Effector memory CD4-positive, alpha-beta T cell (primary cell): ENCODE results near the gene VCL.
A peak's percentile ranks its signal among the peaks of the same experiment; 100 is the strongest.

Experiments
- DNase-seq, 3 donors: peaks; one replicate each; pipeline ENCODE4 v3.0.0-alpha.2; 2020
- H3K27ac ChIP-seq: 2 replicates; pipeline ENCODE4 v1.7.0; 2013; ENCODE audit warnings: mild to moderate bottlenecking, low read length, moderate library complexity; ENCODE audit not compliant: insufficient read depth, poor library complexity, severe bottlenecking
- H3K27me3 ChIP-seq: replicated peaks from 2 replicates; pipeline ENCODE4 v1.7.0; 2013; ENCODE audit warnings: mild to moderate bottlenecking, low read length; ENCODE audit not compliant: insufficient read depth, control insufficient read depth, poor library complexity, severe bottlenecking
- H3K36me3 ChIP-seq: 2 replicates; pipeline ENCODE4 v1.7.0; 2013; ENCODE audit warnings: mild to moderate bottlenecking, low read length, moderate library complexity; ENCODE audit not compliant: control insufficient read depth, insufficient read depth
- H3K4me1 ChIP-seq: 2 replicates; pipeline ENCODE4 v1.7.0; 2013; ENCODE audit warnings: low read length, mild to moderate bottlenecking; ENCODE audit not compliant: control insufficient read depth, insufficient read depth, poor library complexity, severe bottlenecking
- H3K4me3 ChIP-seq: 2 replicates; pipeline ENCODE4 v1.7.0; 2013; ENCODE audit warnings: low read length, low read depth, mild to moderate bottlenecking; ENCODE audit not compliant: insufficient read depth, poor library complexity, severe bottlenecking
- H3K9me3 ChIP-seq: 2 replicates; pipeline ENCODE4 v1.7.0; 2013; ENCODE audit warnings: mild to moderate bottlenecking, low read length, moderate library complexity; ENCODE audit not compliant: control insufficient read depth

Gene VCL

DNA sequence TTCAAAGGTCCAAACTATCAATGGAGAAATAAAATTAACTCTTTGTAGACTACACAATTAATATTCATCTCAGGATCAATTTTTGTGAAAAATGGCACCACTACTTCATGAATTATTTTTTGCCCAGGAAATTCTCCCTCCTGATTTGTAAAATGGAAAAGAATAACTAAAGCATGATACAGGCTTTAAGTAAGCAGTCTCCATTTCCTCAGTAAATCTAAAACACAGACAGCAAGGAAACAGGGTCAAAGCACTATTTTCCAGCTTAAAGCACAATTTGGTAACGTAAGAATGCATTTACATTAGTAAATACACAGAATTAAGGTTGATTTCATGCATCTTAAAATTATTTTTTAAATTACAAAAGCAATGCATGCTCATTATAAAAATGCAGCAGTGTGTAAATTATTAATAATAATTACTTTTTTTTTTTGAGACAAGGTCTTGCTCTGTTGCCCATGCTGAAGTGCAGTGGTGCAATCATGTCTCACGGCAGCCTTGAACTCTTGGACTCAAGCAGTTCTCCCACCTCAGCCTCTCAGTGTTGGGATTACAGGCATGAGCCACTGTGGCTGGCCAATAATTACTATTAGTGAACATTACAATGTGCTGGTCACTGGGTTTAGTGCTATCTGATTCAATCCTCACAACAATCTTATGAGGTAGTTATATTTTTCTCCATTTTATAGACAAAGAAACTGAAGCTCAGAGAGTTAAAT lies 26.1 kb upstream of the VCL start:
- no peak for DNase-seq
- Histone ChIP-seq H3K9me3 (no peaks in the 10 kb centered on the region), H3K4me3 (no peak overlapping the region), H3K27ac (no peak overlapping the region), H3K4me1 (peaks cover 4% of the 10 kb centered on the region), H3K36me3 (no peaks in the 10 kb centered on the region), H3K27me3 (no peaks in the 10 kb centered on the region)

DNA sequence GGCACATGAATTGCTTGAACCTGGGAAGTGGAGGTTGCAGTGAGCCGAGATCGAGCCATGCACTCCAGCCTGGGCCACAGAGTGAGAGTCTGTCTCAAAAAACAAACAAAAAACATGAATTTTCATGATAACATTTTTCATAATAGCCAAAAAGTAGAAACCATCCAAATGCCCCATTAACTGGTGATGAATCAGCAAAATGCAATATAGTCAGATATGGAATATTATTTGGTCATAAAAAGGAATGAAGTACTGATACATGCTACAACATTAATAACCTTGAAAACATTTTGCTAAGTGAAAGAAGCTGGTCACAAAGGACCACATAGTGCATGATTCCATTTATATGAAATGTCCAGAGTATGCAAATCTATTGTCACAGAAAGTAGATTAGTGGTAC lies 24.5 kb upstream of the VCL start:
- no peak overlapping the region for H3K27ac ChIP-seq
- no peaks in the 10 kb centered on the region for H3K36me3 ChIP-seq
- no peaks in the 10 kb centered on the region for H3K27me3 ChIP-seq
- H3K4me1 ChIP-seq: peaks cover 4% of the 10 kb centered on the region
- DNase-seq: no peak
- no peak overlapping the region for H3K4me3 ChIP-seq
- no peaks in the 10 kb centered on the region for H3K9me3 ChIP-seq

DNA sequence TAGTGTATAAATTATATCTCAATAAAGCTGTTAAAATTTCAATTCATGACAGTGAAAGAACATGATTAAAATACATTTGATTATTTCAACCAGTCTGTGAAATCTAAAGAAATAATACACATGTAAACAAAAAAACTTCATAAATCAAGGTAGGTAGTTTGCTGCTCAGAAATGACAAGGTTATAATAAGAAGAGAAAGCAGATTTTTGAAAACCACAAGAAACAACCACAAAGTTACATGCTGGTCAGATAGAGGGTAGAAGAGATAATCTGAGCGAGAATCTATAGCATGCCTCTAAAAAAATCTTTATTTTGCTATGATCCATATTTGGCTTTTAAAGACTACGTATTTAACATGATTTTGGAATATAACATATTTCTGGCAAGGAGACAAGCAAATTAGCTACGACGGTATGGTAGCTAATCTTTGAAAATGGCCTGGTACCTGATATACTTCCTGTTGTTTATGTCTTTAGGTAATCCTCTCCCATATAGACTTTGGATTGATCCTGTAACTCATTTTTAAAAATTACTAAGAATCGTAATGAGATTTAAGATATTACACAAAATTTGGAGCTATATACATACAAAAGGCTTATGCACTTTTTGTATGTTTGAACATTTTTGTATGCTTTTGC lies 23.5 kb upstream of the VCL start:
- Histone ChIP-seq H3K4me3 (no peak overlapping the region), H3K4me1 (peaks cover 4% of the 10 kb centered on the region), H3K27ac (peak overlapping the region; percentile 39), H3K27me3 (no peaks in the 10 kb centered on the region), H3K36me3 (no peaks in the 10 kb centered on the region), H3K9me3 (no peaks in the 10 kb centered on the region)
- no peak for DNase-seq

- Histone ChIP-seq H3K36me3 (no peaks in the 10 kb centered on the region), H3K27me3 (no peaks in the 10 kb centered on the region), H3K4me3 (no peak overlapping the region), H3K4me1 (peaks cover 4% of the 10 kb centered on the region), H3K9me3 (no peaks in the 10 kb centered on the region), H3K27ac (no peak overlapping the region)
- DNase-seq: no peak
Observed at GRCh38 chr10:73975388-73975787, 22.5 kb upstream of the VCL start.

GRCh38 chr10:73979141-73979808 lies 18.6 kb upstream of the VCL start:
- DNase-seq: no peak
- Histone ChIP-seq H3K36me3 (no peaks in the 10 kb centered on the region), H3K9me3 (no peaks in the 10 kb centered on the region), H3K27me3 (no peaks in the 10 kb centered on the region), H3K4me1 (peaks cover 4% of the 10 kb centered on the region), H3K27ac (no peak overlapping the region), H3K4me3 (no peak overlapping the region)

DNA sequence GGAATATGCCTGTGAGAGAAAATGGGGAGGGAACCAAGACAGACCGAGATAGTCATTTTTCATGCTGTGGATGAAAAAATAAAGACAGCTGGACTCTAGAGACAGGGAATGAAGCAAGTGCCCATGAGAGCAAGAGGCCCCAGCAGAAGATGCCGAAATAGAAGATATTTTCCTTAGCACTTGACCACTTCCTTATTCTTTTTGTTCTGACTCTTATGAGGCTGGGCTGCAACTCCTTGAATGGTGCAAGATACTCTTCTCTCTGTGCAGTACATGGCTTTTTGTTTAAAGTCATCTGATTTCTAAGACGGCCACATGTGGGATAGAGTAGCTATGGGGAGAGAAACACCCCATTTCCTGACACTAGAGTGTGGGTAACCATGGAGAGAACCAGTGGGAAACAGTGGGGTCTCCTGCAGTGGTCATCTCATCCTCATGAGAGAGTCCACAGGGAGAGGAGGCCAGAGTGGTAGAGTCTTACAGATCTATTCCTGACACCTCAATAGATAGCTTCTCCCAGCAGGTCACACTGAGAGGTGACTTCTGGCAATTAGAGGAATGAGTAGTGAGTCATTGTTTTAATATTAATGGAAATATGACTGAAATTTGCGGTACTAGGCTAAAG lies 18.0 kb upstream of the VCL start:
- no peak for DNase-seq
- no peaks in the 10 kb centered on the region for H3K27me3 ChIP-seq
- H3K4me1 ChIP-seq: peaks cover under 1% of the 10 kb centered on the region
- H3K4me3 ChIP-seq: no peak overlapping the region
- no peaks in the 10 kb centered on the region for H3K36me3 ChIP-seq
- H3K9me3 ChIP-seq: no peaks in the 10 kb centered on the region
- no peak overlapping the region for H3K27ac ChIP-seq

DNA sequence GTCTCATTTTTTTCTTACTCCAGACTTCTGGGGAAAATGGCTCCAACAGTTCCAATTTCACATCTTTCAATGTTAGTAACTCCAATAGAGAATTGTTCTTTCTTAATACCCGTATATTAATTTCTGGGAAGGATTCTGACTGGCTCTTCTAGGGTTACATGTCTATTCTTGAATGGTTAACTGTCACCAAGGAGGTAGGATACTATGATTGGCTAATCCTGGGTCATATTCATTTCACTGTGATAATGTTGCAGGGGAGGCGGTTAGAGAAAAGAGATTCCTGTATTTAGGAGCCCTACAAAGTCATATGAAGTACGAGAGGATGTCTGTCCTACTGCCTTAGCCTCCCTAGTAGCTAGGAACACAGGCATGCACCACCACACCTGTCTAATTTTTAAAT lies 16.1 kb upstream of the VCL start:
- no peaks in the 10 kb centered on the region for H3K36me3 ChIP-seq
- no peaks in the 10 kb centered on the region for H3K9me3 ChIP-seq
- DNase-seq: no peak
- no peaks in the 10 kb centered on the region for H3K27me3 ChIP-seq
- H3K4me1 ChIP-seq: no peaks in the 10 kb centered on the region
- H3K27ac ChIP-seq: no peak overlapping the region
- H3K4me3 ChIP-seq: no peak overlapping the region

DNA sequence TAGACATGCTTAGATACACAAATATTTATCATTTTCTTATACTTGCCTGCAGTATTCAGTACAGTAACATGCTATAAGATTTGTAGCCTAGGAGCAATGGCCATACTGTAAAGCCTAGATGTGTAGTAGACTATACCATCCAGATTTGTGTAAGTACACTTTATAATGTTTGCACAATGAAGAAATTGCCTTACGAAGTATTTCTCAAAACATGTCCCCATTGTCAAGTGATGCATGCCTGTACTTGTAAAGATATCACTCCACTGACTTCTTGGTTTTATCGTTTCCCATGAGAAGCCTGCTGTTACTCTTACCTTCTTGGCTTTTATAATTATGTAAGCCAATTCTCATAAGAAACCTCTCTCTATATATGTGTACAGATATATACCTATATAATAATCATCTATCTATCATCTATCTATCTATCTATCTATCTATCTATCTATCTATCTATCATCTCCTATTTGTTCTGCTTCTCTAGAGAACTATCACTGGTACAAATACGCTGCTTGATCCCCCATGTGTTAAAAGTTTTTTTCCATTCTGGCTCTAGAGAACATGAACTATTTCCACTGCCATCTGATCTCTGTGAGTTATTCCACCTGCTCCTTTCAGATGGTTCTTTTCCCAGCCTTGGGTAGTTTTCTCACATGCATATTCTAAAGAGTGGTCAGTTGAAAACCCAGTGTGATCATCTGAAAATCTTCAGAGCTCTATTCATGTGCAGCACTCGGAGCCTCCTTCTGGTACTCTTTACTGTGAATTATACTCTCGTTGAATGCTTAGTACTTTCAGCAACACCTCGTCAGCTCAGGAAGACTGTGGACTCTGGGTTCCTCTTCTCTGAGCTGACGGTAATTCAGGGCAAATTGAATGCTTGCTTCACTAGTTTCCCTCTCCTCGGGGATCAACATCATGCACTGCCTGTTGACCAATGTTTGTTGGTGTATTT lies 14.5 kb upstream of the VCL start:
- Histone ChIP-seq H3K36me3 (no peaks in the 10 kb centered on the region), H3K27ac (no peak overlapping the region), H3K9me3 (no peaks in the 10 kb centered on the region), H3K4me1 (no peaks in the 10 kb centered on the region), H3K27me3 (no peaks in the 10 kb centered on the region), H3K4me3 (no peak overlapping the region)
- DNase-seq: no peak

- Histone ChIP-seq H3K27me3 (no peaks in the 10 kb centered on the region), H3K9me3 (no peaks in the 10 kb centered on the region), H3K4me1 (peaks cover 14% of the 10 kb centered on the region), H3K36me3 (no peaks in the 10 kb centered on the region), H3K4me3 (no peak overlapping the region), H3K27ac (no peak overlapping the region)
- no peak for DNase-seq
Observed at GRCh38 chr10:73989594-73990150, 8.2 kb upstream of the VCL start.
